Stomach smooth muscle (tissue), 2 donors: ENCODE measurements around the gene ENDOD1.

ENCODE experiments used
- H3K27ac ChIP-seq: one replicate; pipeline ENCODE4 v1.7.0; 2013; ENCODE audit warnings: mild to moderate bottlenecking, low read length, inconsistent platforms
- H3K27me3 ChIP-seq, 2 donors: one replicate each; pipeline ENCODE4 v1.7.0; 2013; ENCODE audit warnings: low read length in 2 of 2; ENCODE audit not compliant: insufficient read depth in 2 of 2, control insufficient read depth in 1 of 2
- H3K36me3 ChIP-seq, 2 donors: one replicate each; pipeline ENCODE4 v1.7.0; 2013; ENCODE audit warnings: low read length in 2 of 2; ENCODE audit not compliant: control insufficient read depth in 2 of 2, insufficient read depth in 2 of 2
- H3K4me1 ChIP-seq: one replicate; pipeline ENCODE4 v1.7.0; 2013; ENCODE audit warnings: low read length; ENCODE audit not compliant: control insufficient read depth, insufficient read depth
- H3K4me3 ChIP-seq, 2 donors: one replicate each; pipeline ENCODE4 v1.7.0; 2013; ENCODE audit warnings: low read length in 2 of 2
- H3K9ac ChIP-seq, 2 donors: one replicate each; pipeline ENCODE4 v1.7.0; 2013; ENCODE audit warnings: low read length in 2 of 2, mild to moderate bottlenecking in 1 of 2
- H3K9me3 ChIP-seq, 2 donors: one replicate each; pipeline ENCODE4 v1.7.0; 2013; ENCODE audit warnings: low read length in 2 of 2; ENCODE audit not compliant: control insufficient read depth in 2 of 2
- donor health status: healthy.
- donor health status: Pancreatic carcinoma.

Gene ENDOD1

GRCh38 chr11:95143106-95143681 is 53.5 kb downstream of the ENDOD1 start:
- Histone ChIP-seq H3K9ac (no peak overlapping the region), H3K27ac (no peak overlapping the region), H3K36me3 (no peaks in the 10 kb centered on the region), H3K4me1 (peaks cover 13% of the 10 kb centered on the region), H3K27me3 (no peaks in the 10 kb centered on the region), H3K9me3 (no peaks in the 10 kb centered on the region), H3K4me3 (no peak overlapping the region)

- no peak overlapping the region for H3K9ac ChIP-seq
- no peaks in the 10 kb centered on the region for H3K36me3 ChIP-seq
- H3K4me3 ChIP-seq: no peak overlapping the region
- H3K27me3 ChIP-seq: no peaks in the 10 kb centered on the region
- H3K4me1 ChIP-seq: peaks cover 23% of the 10 kb centered on the region
- no peaks in the 10 kb centered on the region for H3K9me3 ChIP-seq
- no peak overlapping the region for H3K27ac ChIP-seq
Measured at GRCh38 chr11:95144313-95145235, 54.9 kb downstream of the ENDOD1 start.

- Histone ChIP-seq H3K36me3 (no peaks in the 10 kb centered on the region), H3K9ac (no peak overlapping the region), H3K4me3 (no peak overlapping the region), H3K4me1 (peaks cover 30% of the 10 kb centered on the region), H3K27me3 (no peaks in the 10 kb centered on the region), H3K9me3 (no peaks in the 10 kb centered on the region), H3K27ac (no peak overlapping the region)
Measured at GRCh38 chr11:95145430-95146060, 55.9 kb downstream of the ENDOD1 start.

GRCh38 chr11:95147364-95147905 is 57.8 kb downstream of the ENDOD1 start:
- peaks cover 44% of the 10 kb centered on the region for H3K4me1 ChIP-seq
- peak overlapping the region; percentile 26 for H3K27ac ChIP-seq
- no peaks in the 10 kb centered on the region for H3K27me3 ChIP-seq
- no peaks in the 10 kb centered on the region for H3K36me3 ChIP-seq
- no peak overlapping the region for H3K9ac ChIP-seq
- no peaks in the 10 kb centered on the region for H3K9me3 ChIP-seq
- H3K4me3 ChIP-seq: no peak overlapping the region

- Histone ChIP-seq H3K27me3 (no peaks in the 10 kb centered on the region), H3K9me3 (no peaks in the 10 kb centered on the region), H3K4me3 (no peak overlapping the region), H3K27ac (peak overlapping the region; percentile 26), H3K4me1 (peaks cover 45% of the 10 kb centered on the region), H3K9ac (no peak overlapping the region), H3K36me3 (no peaks in the 10 kb centered on the region)
Measured at GRCh38 chr11:95148406-95148805, 58.8 kb downstream of the ENDOD1 start.

- Histone ChIP-seq H3K27me3 (no peaks in the 10 kb centered on the region), H3K4me3 (no peak overlapping the region), H3K4me1 (peaks cover 49% of the 10 kb centered on the region), H3K9me3 (no peaks in the 10 kb centered on the region), H3K36me3 (no peaks in the 10 kb centered on the region), H3K9ac (no peak overlapping the region), H3K27ac (no peak overlapping the region)
Measured at GRCh38 chr11:95148938-95149337, 59.3 kb downstream of the ENDOD1 start.

- Histone ChIP-seq H3K4me3 (peak overlapping the region in 1 of 2 donors; percentile 85), H3K27me3 (no peaks in the 10 kb centered on the region), H3K9me3 (no peaks in the 10 kb centered on the region), H3K36me3 (no peaks in the 10 kb centered on the region), H3K27ac (peak overlapping the region; percentile 55), H3K4me1 (peaks cover 49% of the 10 kb centered on the region), H3K9ac (peak overlapping the region in 1 of 2 donors; percentile 78)
Measured at GRCh38 chr11:95149651-95150364, 60.2 kb downstream of the ENDOD1 start.

GRCh38 chr11:95150956-95151684 is 61.5 kb downstream of the ENDOD1 start:
- no peaks in the 10 kb centered on the region for H3K27me3 ChIP-seq
- H3K9me3 ChIP-seq: no peaks in the 10 kb centered on the region
- H3K27ac ChIP-seq: peak overlapping the region; percentile 55
- H3K36me3 ChIP-seq: no peaks in the 10 kb centered on the region
- peak overlapping the region; percentile 77 to 85 for H3K4me3 ChIP-seq
- H3K4me1 ChIP-seq: peaks cover 49% of the 10 kb centered on the region
- H3K9ac ChIP-seq: peak overlapping the region; percentile 78 to 87

- H3K4me1 ChIP-seq: peaks cover 58% of the 10 kb centered on the region
- no peaks in the 10 kb centered on the region for H3K36me3 ChIP-seq
- no peak overlapping the region for H3K9ac ChIP-seq
- peak overlapping the region in 1 of 2 donors; percentile 4 for H3K4me3 ChIP-seq
- no peaks in the 10 kb centered on the region for H3K27me3 ChIP-seq
- H3K9me3 ChIP-seq: no peaks in the 10 kb centered on the region
- H3K27ac ChIP-seq: no peak overlapping the region
Measured at GRCh38 chr11:95152876-95153856, 63.5 kb downstream of the ENDOD1 start.
